GM19043 (cell line): Measurements from ENCODE around the gene SVIL.
"Not testable (repeated sequence)": the region's sequence is repeated elsewhere in the genome, so short reads cannot be mapped to it uniquely, and the experiment has no call there.

Experiments used
- ATAC-seq: cut with Tn5 transposase; IDR thresholded peaks from one replicate; pipeline ENCODE4 v1.9.1; 2021; ENCODE audit warnings: low read depth; ENCODE audit not compliant: unreplicated experiment

The SVIL gene

GRCh38 chr10:29496341-29497162 lies 138.2 kb downstream of the SVIL start:
- ATAC-seq, result peak; percentile 93

- no peak for ATAC-seq
Observed at GRCh38 chr10:29495366-29495765, 139.4 kb downstream of the SVIL start.

GRCh38 chr10:29493697-29494096 lies 141.1 kb downstream of the SVIL start:
- no peak for ATAC-seq

GRCh38 chr10:29492774-29493173 lies 142.0 kb downstream of the SVIL start:
- no peak for ATAC-seq

GRCh38 chr10:29491918-29492317 lies 142.9 kb downstream of the SVIL start:
- no peak for ATAC-seq

GRCh38 chr10:29490781-29491280 lies 143.9 kb downstream of the SVIL start:
- ATAC-seq, result not testable (repeated sequence)

GRCh38 chr10:29488471-29488870 lies 146.3 kb downstream of the SVIL start:
- ATAC-seq, result not testable (repeated sequence)

- ATAC-seq, result not testable (repeated sequence)
Observed at GRCh38 chr10:29487884-29488266, 146.9 kb downstream of the SVIL start.

- not testable (repeated sequence) for ATAC-seq
Observed at GRCh38 chr10:29487032-29487883, 147.5 kb downstream of the SVIL start.

GRCh38 chr10:29486433-29486832 lies 148.3 kb downstream of the SVIL start:
- no peak for ATAC-seq

- ATAC-seq, result not testable (repeated sequence)
Observed at GRCh38 chr10:29484677-29485076, 150.1 kb downstream of the SVIL start.

- ATAC-seq, result peak; percentile 59
Observed at GRCh38 chr10:29482591-29483431, 152.0 kb downstream of the SVIL start.

- ATAC-seq, result no peak
Observed at GRCh38 chr10:29481906-29482440, 152.8 kb downstream of the SVIL start.

GRCh38 chr10:29479981-29480954 lies 154.5 kb downstream of the SVIL start:
- no peak for ATAC-seq

GRCh38 chr10:29479081-29479925 lies 155.5 kb downstream of the SVIL start:
- ATAC-seq, result no peak

GRCh38 chr10:29473406-29474100 lies 161.2 kb downstream of the SVIL start:
- no peak for ATAC-seq

- ATAC-seq, result no peak
Observed at GRCh38 chr10:29473087-29473356, 161.7 kb downstream of the SVIL start.
